Natural killer cell (primary cell): ENCODE results near the gene EHMT1. TPM values are rescaled to one million over a fixed set of nuclear protein-coding genes. Genes with fewer than 3 reads are reported as not detected.

ENCODE experiments used
- ATAC-seq, 3 donors: fragments of 150-1000 bp in 2 of 3; fragments of 200-7000 bp in 1 of 3; cut with Tn5 transposase; 1 replicate in 1 of 3; 2 replicates in 2 of 3; pipeline ENCODE4 v1.10.0; 2021; ENCODE audit warnings: mild to moderate bottlenecking in 2 of 3, moderate library complexity in 2 of 3
- DNase-seq, 2 donors: peaks; one replicate each; pipeline versions ENCODE4 v3.0.0 to v3.0.0-alpha.2; 2013 to 2021; ENCODE audit warnings: mixed read lengths in 1 of 2
- H3K27ac ChIP-seq: one replicate; pipeline ENCODE4 v1.5.1; 2013; ENCODE audit warnings: mild to moderate bottlenecking, low read length
- H3K27me3 ChIP-seq: one replicate; pipeline ENCODE4 v1.6.1; 2013; ENCODE audit warnings: low read length; ENCODE audit not compliant: control insufficient read depth, insufficient read depth
- H3K36me3 ChIP-seq: one replicate; pipeline ENCODE4 v1.6.1; 2013; ENCODE audit warnings: low read length; ENCODE audit not compliant: control insufficient read depth, insufficient read depth
- H3K4me1 ChIP-seq: one replicate; pipeline ENCODE4 v1.6.1; 2013; ENCODE audit warnings: low read length; ENCODE audit not compliant: control insufficient read depth, insufficient read depth
- H3K4me3 ChIP-seq: one replicate; pipeline ENCODE4 v1.5.1; 2013; ENCODE audit warnings: low read length
- H3K9me3 ChIP-seq: one replicate; pipeline ENCODE4 v1.6.1; 2013; ENCODE audit warnings: low read length; ENCODE audit not compliant: control insufficient read depth, insufficient read depth
- H3K27ac Mint-ChIP-seq, 2 donors: one replicate each; pipeline ENCODE4 v1.8.0; 2022; ENCODE audit warnings: mild to moderate bottlenecking in 2 of 2, mixed read lengths in 2 of 2, moderate library complexity in 1 of 2
- H3K27me3 Mint-ChIP-seq, 2 donors: one replicate each; pipeline ENCODE4 v1.8.0; 2022; ENCODE audit warnings: low read depth in 2 of 2, mixed read lengths in 2 of 2
- H3K36me3 Mint-ChIP-seq: one replicate; pipeline ENCODE4 v1.8.0; 2022; ENCODE audit warnings: mixed read lengths
- H3K4me1 Mint-ChIP-seq, 2 donors: one replicate each; pipeline ENCODE4 v1.8.0; 2022; ENCODE audit warnings: mixed read lengths in 2 of 2
- H3K4me3 Mint-ChIP-seq: one replicate; pipeline ENCODE4 v1.8.0; 2022; ENCODE audit warnings: mild to moderate bottlenecking, moderate library complexity, mixed read lengths
- H3K9me3 Mint-ChIP-seq, 2 donors: one replicate each; pipeline ENCODE4 v1.8.0; 2022; ENCODE audit warnings: mixed read lengths in 2 of 2
- CTCF ChIP-seq: fragments of 200-600 bp; IDR thresholded peaks from one replicate; pipeline ENCODE4 v1.8.0; 2022; ENCODE audit warnings: antibody characterized with exemption
- WGBS: methylation state at CpG from one replicate; pipeline ENCODE4 v1.1.7; 2013; ENCODE audit warnings: missing lambda C conversion rate; ENCODE audit not compliant: insufficient coverage; 5-methylcytosine and 5-hydroxymethylcytosine counted together
- intact Hi-C: fragments of 100-400 bp; cut with micrococcal nuclease; formaldehyde crosslinking; loops from one replicate; pipeline ENCODE4 v1.14.2; 2022
- total RNA-seq, 4 donors: library from RNA; stranded (reverse); fragments of 120-200 nt in 1 of 4; gene quantifications; one replicate each; pipeline versions ENCODE4 v1.2.3 to v1.2.4, GENCODE V29; 2013 to 2022

EHMT1 gene
- total RNA-seq, 3 donors from 2014 or later (not counting 1 experiment from before 2014, with no cell fraction given), result 173 to 200 (median 176) TPM

- Mint-ChIP-seq H3K27me3 (no peaks in the 10 kb centered on the region), H3K4me3 (no peak overlapping the region), H3K4me1 (peaks cover 26 to 30% of the 10 kb centered on the region in 2 donors), H3K36me3 (no peaks in the 10 kb centered on the region), H3K9me3 (peaks cover 0 to 2% of the 10 kb centered on the region in 2 donors), H3K27ac (peak overlapping the region in 1 of 2 donors; percentile 74)
- Histone ChIP-seq H3K36me3 (peaks cover 35% of the 10 kb centered on the region), H3K9me3 (no peaks in the 10 kb centered on the region), H3K27me3 (no peaks in the 10 kb centered on the region), H3K4me1 (peaks cover under 1% of the 10 kb centered on the region), H3K4me3 (no peak overlapping the region), H3K27ac (no peak overlapping the region)
- intact Hi-C loops, result no loop called here
- WGBS, result 87% methylated on average over 9 of the region's 9 CpGs
- no peak for TF ChIP-seq CTCF
- ATAC-seq, result no peak
- no peak for DNase-seq
Observed at GRCh38 chr9:137740312-137740711, 121.5 kb downstream of the EHMT1 start.

- H3K4me3 ChIP-seq, result no peak overlapping the region
- no peaks in the 10 kb centered on the region for H3K9me3 ChIP-seq
- intact Hi-C loops, result no loop called here
- no peaks in the 10 kb centered on the region for H3K36me3 Mint-ChIP-seq
- no peak overlapping the region for H3K27ac Mint-ChIP-seq
- H3K27me3 Mint-ChIP-seq, result no peaks in the 10 kb centered on the region
- H3K9me3 Mint-ChIP-seq, result no peaks in the 10 kb centered on the region
- DNase-seq, result no peak
- H3K4me1 ChIP-seq, result peaks cover 11% of the 10 kb centered on the region
- H3K4me1 Mint-ChIP-seq, result peaks cover 30 to 35% of the 10 kb centered on the region in 2 donors
- H3K4me3 Mint-ChIP-seq, result no peak overlapping the region
- TF ChIP-seq CTCF, result no peak
- no peak overlapping the region for H3K27ac ChIP-seq
- 95% methylated on average over 4 of the region's 4 CpGs for WGBS
- no peaks in the 10 kb centered on the region for H3K27me3 ChIP-seq
- ATAC-seq, result no peak
- H3K36me3 ChIP-seq, result peaks cover 35% of the 10 kb centered on the region
Observed at GRCh38 chr9:137741330-137741729, 122.5 kb downstream of the EHMT1 start.

- DNase-seq (no peak), ATAC-seq (no peak)
- H3K9me3 Mint-ChIP-seq, result no peaks in the 10 kb centered on the region
- no peak overlapping the region for H3K4me3 ChIP-seq
- no peak overlapping the region for H3K4me3 Mint-ChIP-seq
- H3K36me3 ChIP-seq, result peaks cover 40% of the 10 kb centered on the region
- WGBS, result 93% methylated on average over 6 of the region's 7 CpGs
- H3K4me1 ChIP-seq, result peaks cover 11% of the 10 kb centered on the region
- intact Hi-C loops, result no loop called here
- H3K27me3 Mint-ChIP-seq, result no peaks in the 10 kb centered on the region
- H3K9me3 ChIP-seq, result no peaks in the 10 kb centered on the region
- no peak for TF ChIP-seq CTCF
- peaks cover 35 to 40% of the 10 kb centered on the region in 2 donors for H3K4me1 Mint-ChIP-seq
- H3K27me3 ChIP-seq, result no peaks in the 10 kb centered on the region
- no peak overlapping the region for H3K27ac ChIP-seq
- no peak overlapping the region for H3K27ac Mint-ChIP-seq
- H3K36me3 Mint-ChIP-seq, result no peaks in the 10 kb centered on the region
Observed at GRCh38 chr9:137742698-137743097, 123.9 kb downstream of the EHMT1 start.

- no peak overlapping the region for H3K27ac ChIP-seq
- Mint-ChIP-seq H3K4me1 (peaks cover 27 to 36% of the 10 kb centered on the region in 2 donors), H3K36me3 (no peaks in the 10 kb centered on the region), H3K9me3 (no peaks in the 10 kb centered on the region), H3K27me3 (no peaks in the 10 kb centered on the region), H3K4me3 (no peak overlapping the region), H3K27ac (no peak overlapping the region)
- intact Hi-C loops, result no loop called here
- ATAC-seq, result no peak
- DNase-seq, result no peak
- WGBS, result 97% methylated on average over 19 of the region's 19 CpGs
- no peak for TF ChIP-seq CTCF
- H3K4me1 ChIP-seq, result peaks cover 11% of the 10 kb centered on the region
- H3K27me3 ChIP-seq, result no peaks in the 10 kb centered on the region
- H3K9me3 ChIP-seq, result no peaks in the 10 kb centered on the region
- H3K4me3 ChIP-seq, result no peak overlapping the region
- H3K36me3 ChIP-seq, result peaks cover 40% of the 10 kb centered on the region
Observed at GRCh38 chr9:137743695-137744094, 124.9 kb downstream of the EHMT1 start.
